ENCODE data around the gene IDH2. TPM values are rescaled to one million over a fixed set of nuclear protein-coding genes. Genes with fewer than 3 reads are reported as not detected.

Gene IDH2
- total RNA-seq, 1 experiment from 2014 or later = 48.1 TPM

DNA sequence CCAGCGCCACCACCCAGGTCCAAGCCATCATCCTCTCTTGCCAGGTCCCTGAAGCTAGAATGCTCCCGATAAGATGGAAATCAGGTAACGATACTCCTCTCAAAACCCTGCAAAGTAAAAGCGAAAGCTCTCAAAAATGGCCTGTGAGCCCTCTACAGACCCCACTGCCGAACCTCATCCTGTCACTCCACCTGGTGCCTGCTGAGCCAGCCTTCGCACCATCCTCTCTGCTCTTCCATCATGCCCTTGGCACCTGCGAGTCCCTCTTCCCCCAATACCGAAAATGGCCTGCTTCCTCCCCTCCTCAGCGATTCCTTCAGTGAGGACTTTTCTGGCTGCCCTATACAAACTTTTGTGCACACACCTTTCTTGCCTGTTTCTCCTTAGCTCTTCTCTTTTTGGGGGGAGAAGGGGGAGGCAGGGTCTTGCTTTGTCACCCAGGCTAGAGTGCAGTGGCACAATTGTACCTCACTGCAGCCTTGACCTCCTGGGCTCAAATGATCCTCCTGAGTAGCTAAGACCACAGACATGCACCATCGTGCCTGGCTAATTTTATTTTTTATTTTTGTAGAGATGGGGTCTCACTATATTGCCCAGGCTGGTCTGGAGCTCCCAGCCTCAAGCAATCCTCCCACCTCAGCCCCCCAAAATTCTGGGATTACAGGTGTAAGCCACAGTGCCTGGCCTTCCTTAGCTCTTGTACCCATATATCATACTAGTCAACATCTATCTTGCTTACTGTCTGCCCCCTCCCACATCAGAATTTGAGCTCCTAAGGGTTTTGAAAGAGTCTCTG is 3.0 kb downstream of the IDH2 start (continued):
- no peak for TF ChIP-seq POLR2A (IDR thresholded peaks at IDR 0.05; ENCODE audit: borderline replicate concordance, extremely low read depth, insufficient read depth, insufficient read length)
- TF ChIP-seq YY1 (IDR thresholded peaks at IDR 0.05; ENCODE audit: extremely low read depth, insufficient replicate concordance, low read depth, low read length) = no peak

- H3K4me1 ChIP-seq (ENCODE audit: control insufficient read depth in 1 of 2, insufficient read depth in 2 of 2, low read length in 2 of 2) = peaks cover 20 to 35% of the 10 kb centered on the region in 2 experiments
- no peaks in the 10 kb centered on the region for H3K27me3 ChIP-seq (ENCODE audit: insufficient read depth, low read length)
- H2AFZ ChIP-seq (ENCODE audit: low read depth, low read length, poor library complexity, severe bottlenecking) = no peak overlapping the region
- BruUV-seq (replicated peaks) = no TSS peak
- intact Hi-C loops (cut with micrococcal nuclease) = no loop called here
- no peak overlapping the region for H3K9ac ChIP-seq (ENCODE audit: low read length)
- H3K27ac ChIP-seq (ENCODE audit: low read depth, low read length) = no peak overlapping the region
- ChIA-PET POLR2A (no interaction called here), CTCF (no interaction called here), RAD21 (ENCODE audit: low non-redundant PET in 1 of 2, low total read pairs in 2 of 2, uncharacterized antibody in 2 of 2, unreplicated experiment in 2 of 2) (no interaction called here)
- ATAC-seq = no peak
- no peaks in the 10 kb centered on the region for H3K36me3 ChIP-seq (ENCODE audit: control insufficient read depth in 1 of 2, insufficient read depth in 2 of 2, low read length in 2 of 2)
- DNase-seq (ENCODE audit: low read depth, low spot score) = no peak
- H3K9me2 ChIP-seq (ENCODE audit: insufficient read depth) = no peaks in the 10 kb centered on the region
- H4K20me1 ChIP-seq (ENCODE audit: insufficient read depth) = no peaks in the 10 kb centered on the region
- H3K4me3 ChIP-seq (replicated peaks in 1 of 2; ENCODE audit: low read depth in 1 of 2, low read length in 2 of 2) = no peak overlapping the region
- H3K79me2 ChIP-seq (ENCODE audit: insufficient read depth, low read length) = no peaks in the 10 kb centered on the region
- no peak overlapping the region for H3K4me2 ChIP-seq (ENCODE audit: low read length)
- no peaks in the 10 kb centered on the region for H3K9me3 ChIP-seq (ENCODE audit: control insufficient read depth in 1 of 2, insufficient read depth in 1 of 2, low read depth in 1 of 2, low read length in 2 of 2)
- TF ChIP-seq SP1 (IDR thresholded peaks at IDR 0.05; ENCODE audit: low read depth) (no peak), MAX (IDR thresholded peaks at IDR 0.05) (no peak), YY1 (IDR thresholded peaks at IDR 0.05; ENCODE audit: extremely low read depth, insufficient replicate concordance, low read depth, low read length) (no peak), RAD21 (IDR thresholded peaks at IDR 0.05; ENCODE audit: low read depth) (no peak), CTCF (IDR thresholded peaks at IDR 0.05 in 2 of 3, conservative IDR thresholded peaks at IDR 0.05 in 1 of 3; ENCODE audit: borderline replicate concordance in 1 of 3, insufficient read depth in 1 of 3, low read depth in 2 of 3, low read length in 2 of 3) (no peak), POLR2A (IDR thresholded peaks at IDR 0.05; ENCODE audit: borderline replicate concordance, extremely low read depth, insufficient read depth, insufficient read length) (no peak), SIN3A (IDR thresholded peaks at IDR 0.05; ENCODE audit: low read depth) (no peak), SRF (IDR thresholded peaks at IDR 0.05; ENCODE audit: low read depth) (no peak), ELF1 (IDR thresholded peaks at IDR 0.05; ENCODE audit: borderline replicate concordance, low read depth) (no peak), ATF3 (IDR thresholded peaks at IDR 0.05) (no peak), EZH2 (IDR thresholded peaks at IDR 0.05) (no peak), ZBTB33 (IDR thresholded peaks at IDR 0.05; ENCODE audit: extremely low read depth, insufficient replicate concordance, low read length) (no peak), FOSL1 (IDR thresholded peaks at IDR 0.05; ENCODE audit: low read depth) (no peak), CBX3 (IDR thresholded peaks at IDR 0.05; ENCODE audit: low read depth) (no peak), EZH2phosphoT487 (IDR thresholded peaks at IDR 0.05; ENCODE audit: borderline replicate concordance) (no peak), JUND (IDR thresholded peaks at IDR 0.05) (no peak)
- TF ChIP-seq, protein P1, sequence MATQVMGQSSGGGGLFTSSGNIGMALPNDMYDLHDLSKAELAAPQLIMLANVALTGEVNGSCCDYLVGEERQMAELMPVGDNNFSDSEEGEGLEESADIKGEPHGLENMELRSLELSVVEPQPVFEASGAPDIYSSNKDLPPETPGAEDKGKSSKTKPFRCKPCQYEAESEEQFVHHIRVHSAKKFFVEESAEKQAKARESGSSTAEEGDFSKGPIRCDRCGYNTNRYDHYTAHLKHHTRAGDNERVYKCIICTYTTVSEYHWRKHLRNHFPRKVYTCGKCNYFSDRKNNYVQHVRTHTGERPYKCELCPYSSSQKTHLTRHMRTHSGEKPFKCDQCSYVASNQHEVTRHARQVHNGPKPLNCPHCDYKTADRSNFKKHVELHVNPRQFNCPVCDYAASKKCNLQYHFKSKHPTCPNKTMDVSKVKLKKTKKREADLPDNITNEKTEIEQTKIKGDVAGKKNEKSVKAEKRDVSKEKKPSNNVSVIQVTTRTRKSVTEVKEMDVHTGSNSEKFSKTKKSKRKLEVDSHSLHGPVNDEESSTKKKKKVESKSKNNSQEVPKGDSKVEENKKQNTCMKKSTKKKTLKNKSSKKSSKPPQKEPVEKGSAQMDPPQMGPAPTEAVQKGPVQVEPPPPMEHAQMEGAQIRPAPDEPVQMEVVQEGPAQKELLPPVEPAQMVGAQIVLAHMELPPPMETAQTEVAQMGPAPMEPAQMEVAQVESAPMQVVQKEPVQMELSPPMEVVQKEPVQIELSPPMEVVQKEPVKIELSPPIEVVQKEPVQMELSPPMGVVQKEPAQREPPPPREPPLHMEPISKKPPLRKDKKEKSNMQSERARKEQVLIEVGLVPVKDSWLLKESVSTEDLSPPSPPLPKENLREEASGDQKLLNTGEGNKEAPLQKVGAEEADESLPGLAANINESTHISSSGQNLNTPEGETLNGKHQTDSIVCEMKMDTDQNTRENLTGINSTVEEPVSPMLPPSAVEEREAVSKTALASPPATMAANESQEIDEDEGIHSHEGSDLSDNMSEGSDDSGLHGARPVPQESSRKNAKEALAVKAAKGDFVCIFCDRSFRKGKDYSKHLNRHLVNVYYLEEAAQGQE (IDR thresholded peaks at IDR 0.05; ENCODE audit: low read depth) = no peak
Observed at GRCh38 chr15:90097475-90097874, 4.8 kb downstream of the IDH2 start.
